Prostate gland (tissue), 2 donors: ENCODE measurements around the gene TBC1D2B. TPM values are rescaled to one million over a fixed set of nuclear protein-coding genes. Genes with fewer than 3 reads are reported as not detected.
A peak's percentile ranks its signal among the peaks of the same experiment; 100 is the strongest.

Source experiments
- DNase-seq: peaks from one replicate; pipeline ENCODE4 v3.0.0-alpha.2; 2019; ENCODE audit warnings: low spot score
- H3K27ac ChIP-seq, 2 donors: fragments of 200-600 bp; sonication (generic); 2 replicates each; pipeline ENCODE4 v1.5.1; 2017 to 2019
- H3K27me3 ChIP-seq: fragments of 200-600 bp; sonication (generic); replicated peaks from 2 replicates; pipeline ENCODE4 v1.5.1; 2019; ENCODE audit not compliant: insufficient read depth
- H3K36me3 ChIP-seq, 2 donors: fragments of 200-600 bp; sonication (generic); 1 replicate in 1 of 2; 2 replicates in 1 of 2; pipeline versions ENCODE4 v1.5.1 to v1.8.1; 2017 to 2019
- H3K4me1 ChIP-seq: fragments of 200-600 bp; sonication (generic); replicated peaks from 2 replicates; pipeline ENCODE4 v1.5.1; 2019
- H3K4me3 ChIP-seq, 2 donors: fragments of 200-600 bp; sonication (generic); 2 replicates each; pipeline ENCODE4 v1.5.1; 2017 to 2019
- H3K9me3 ChIP-seq: fragments of 200-600 bp; sonication (generic); 2 replicates; pipeline ENCODE4 v1.5.1; 2017
- CTCF ChIP-seq, 4 experiments: fragments of 200-600 bp in 2 of 4; fragments of 450-650 bp in 2 of 4; sonication (generic) in 2 of 4; IDR thresholded peaks; 1 replicate in 3 of 4; 2 replicates in 1 of 4; pipeline ENCODE4 v1.5.1; 2016 to 2019; ENCODE audit warnings: antibody characterized with exemption in 4 of 4, mild to moderate bottlenecking in 2 of 4, moderate library complexity in 2 of 4
- POLR2A ChIP-seq: fragments of 450-650 bp; IDR thresholded peaks from one replicate; pipeline ENCODE4 v1.6.1; 2016; ENCODE audit warnings: antibody characterized with exemption, mild to moderate bottlenecking
- POLR2AphosphoS5 ChIP-seq: sonication (generic); formaldehyde crosslinking; IDR thresholded peaks from one replicate; pipeline ENCODE4 v1.6.1; 2017; ENCODE audit warnings: antibody characterized with exemption
- WGBS: methylation state at CpG from one replicate; pipeline ENCODE4 v1.1.5; 2018; 5-methylcytosine and 5-hydroxymethylcytosine counted together
- intact Hi-C: fragments of 100-400 bp; cut with DNase I; formaldehyde crosslinking; loops from one replicate; pipeline ENCODE4 v1.14.2; 2022
- total RNA-seq, 2 donors: library from RNA; depleted of rRNA; stranded (reverse); fragments of >200 nt; gene quantifications; one replicate each; pipeline ENCODE4 v1.1.0, GENCODE V29; 2016

TBC1D2B gene
- total RNA-seq, 2 donors from 2014 or later: 21.5 to 49.5 TPM

GRCh38 chr15:78058401-78058935, 19.0 kb downstream of the TBC1D2B start:
- H3K9me3 ChIP-seq: no peaks in the 10 kb centered on the region
- intact Hi-C loops: no loop called here
- H3K27me3 ChIP-seq: no peaks in the 10 kb centered on the region
- no peak for DNase-seq
- TF ChIP-seq CTCF (IDR thresholded peaks at IDR 0.05) (no peak), POLR2A (no peak), POLR2AphosphoS5 (no peak)
- no peaks in the 10 kb centered on the region for H3K36me3 ChIP-seq
- no peak overlapping the region for H3K4me3 ChIP-seq
- peaks cover 27% of the 10 kb centered on the region for H3K4me1 ChIP-seq
- peak overlapping the region in 1 of 2 donors; percentile 28 for H3K27ac ChIP-seq
- WGBS: 97% methylated on average over 10 of the region's 10 CpGs

- 84% methylated on average over 5 of the region's 5 CpGs for WGBS
- peaks cover 27% of the 10 kb centered on the region for H3K4me1 ChIP-seq
Measured at GRCh38 chr15:78057803-78058202, 19.7 kb downstream of the TBC1D2B start.

GRCh38 chr15:78056714-78057269, 20.7 kb downstream of the TBC1D2B start:
- TF ChIP-seq POLR2AphosphoS5 (no peak), CTCF (IDR thresholded peaks at IDR 0.05) (no peak), POLR2A (no peak)
- H3K27me3 ChIP-seq: no peaks in the 10 kb centered on the region
- peaks cover 35% of the 10 kb centered on the region for H3K4me1 ChIP-seq
- WGBS: 29% methylated on average over 2 of the region's 2 CpGs
- peaks cover 0 to 3% of the 10 kb centered on the region in 2 donors for H3K36me3 ChIP-seq
- H3K4me3 ChIP-seq: no peak overlapping the region
- H3K27ac ChIP-seq: peak overlapping the region in 1 of 2 donors; percentile 14
- DNase-seq: no peak
- intact Hi-C loops: no loop called here
- H3K9me3 ChIP-seq: no peaks in the 10 kb centered on the region

More at GRCh38 chr15:78057803-78058202, 19.7 kb downstream of the TBC1D2B start:
- no peaks in the 10 kb centered on the region for H3K36me3 ChIP-seq
- no peak overlapping the region for H3K4me3 ChIP-seq
- no peaks in the 10 kb centered on the region for H3K27me3 ChIP-seq
- no peak for TF ChIP-seq CTCF (IDR thresholded peaks at IDR 0.05)
- TF ChIP-seq POLR2AphosphoS5: no peak
- TF ChIP-seq POLR2A: no peak
- intact Hi-C loops: no loop called here
- DNase-seq: no peak
- no peaks in the 10 kb centered on the region for H3K9me3 ChIP-seq
- H3K27ac ChIP-seq: no peak overlapping the region

DNA sequence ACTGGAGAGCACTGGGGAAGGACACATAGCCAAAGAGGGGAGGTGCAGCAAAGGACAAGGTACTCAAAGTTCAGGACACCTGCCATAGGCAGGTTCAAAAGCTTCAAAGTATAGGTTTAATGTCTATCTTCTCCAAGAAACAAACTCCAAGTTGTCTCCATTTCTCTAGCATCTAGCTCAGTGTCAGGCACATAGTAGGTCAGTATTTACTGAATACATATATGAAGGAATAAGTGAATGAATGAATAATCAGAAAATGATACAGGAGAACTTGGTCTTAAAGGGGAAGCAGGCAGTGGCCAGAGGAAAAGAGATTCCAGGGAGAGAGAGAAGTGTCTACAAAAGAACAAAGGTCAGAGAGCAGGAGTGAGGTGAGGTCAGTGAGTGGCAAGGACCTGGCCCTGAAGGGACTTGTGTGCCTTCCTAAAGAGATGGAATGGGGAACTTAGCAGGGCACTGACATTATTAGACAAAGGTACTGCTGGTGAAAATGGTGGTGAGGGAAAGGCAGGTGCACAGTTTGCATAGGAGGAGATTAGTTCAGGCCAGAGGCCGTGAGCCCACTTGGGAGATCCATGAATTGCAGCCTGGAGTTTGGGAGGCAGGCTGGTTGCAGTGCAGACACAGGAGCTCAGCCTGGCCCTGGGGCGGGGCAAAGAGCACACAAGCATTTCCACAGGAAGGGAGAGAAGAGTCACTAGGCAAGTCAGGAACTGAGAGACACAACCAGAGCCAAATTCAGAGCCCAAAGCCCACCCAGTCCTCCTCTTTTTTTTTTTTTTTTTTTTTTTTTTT, 21.4 kb downstream of the TBC1D2B start:
- H3K4me3 ChIP-seq: no peak overlapping the region
- TF ChIP-seq POLR2AphosphoS5: no peak
- TF ChIP-seq CTCF (IDR thresholded peaks at IDR 0.05): no peak
- TF ChIP-seq POLR2A: no peak
- H3K9me3 ChIP-seq: no peaks in the 10 kb centered on the region
- no peaks in the 10 kb centered on the region for H3K27me3 ChIP-seq
- WGBS: 35% methylated on average over 2 of the region's 2 CpGs
- peaks cover 0 to 3% of the 10 kb centered on the region in 2 donors for H3K36me3 ChIP-seq
- H3K4me1 ChIP-seq: peaks cover 35% of the 10 kb centered on the region
- no peak overlapping the region for H3K27ac ChIP-seq
- intact Hi-C loops: no loop called here
- no peak for DNase-seq
